CD14-positive monocyte (primary cell): ENCODE measurements around the gene PIEZO1. TPM values are rescaled to one million over a fixed set of nuclear protein-coding genes. Genes with fewer than 3 reads are reported as not detected.

ENCODE experiments used
- DNase-seq, 3 donors: peaks; one replicate each; pipeline ENCODE4 v3.0.0-alpha.2; 2011 to 2022
- H2AFZ ChIP-seq: 2 replicates; pipeline ENCODE4 v1.6.0; 2012; ENCODE audit warnings: mild to moderate bottlenecking, low read depth, low read length, inconsistent platforms; ENCODE audit not compliant: insufficient read depth, poor library complexity, severe bottlenecking
- H3K27ac ChIP-seq, 2 donors: 1 replicate in 1 of 2; 2 replicates in 1 of 2; pipeline ENCODE4 v1.5.1; 2012 to 2013; ENCODE audit warnings: low read length in 2 of 2, control low read depth in 1 of 2, inconsistent platforms in 1 of 2, low read depth in 1 of 2, mild to moderate bottlenecking in 1 of 2
- H3K27me3 ChIP-seq, 2 donors: one replicate each; pipeline versions ENCODE4 v1.6.0 to v1.6.1; 2011 to 2013; ENCODE audit warnings: low read length in 2 of 2; ENCODE audit not compliant: control insufficient read depth in 2 of 2, insufficient read depth in 2 of 2
- H3K36me3 ChIP-seq, 2 donors: replicated peaks in 1 of 2; 1 replicate in 1 of 2; 2 replicates in 1 of 2; pipeline versions ENCODE4 v1.5.1 to v1.6.1; 2012 to 2013; ENCODE audit warnings: low read length in 2 of 2, control low read depth in 1 of 2, inconsistent platforms in 1 of 2, mild to moderate bottlenecking in 1 of 2; ENCODE audit not compliant: insufficient read depth in 2 of 2, control insufficient read depth in 1 of 2
- H3K4me1 ChIP-seq, 2 donors: 1 replicate in 1 of 2; 2 replicates in 1 of 2; pipeline versions ENCODE4 v1.5.1 to v1.6.1; 2012 to 2013; ENCODE audit warnings: low read length in 2 of 2, control low read depth in 1 of 2, inconsistent platforms in 1 of 2, mild to moderate bottlenecking in 1 of 2, moderate library complexity in 1 of 2; ENCODE audit not compliant: insufficient read depth in 2 of 2, control insufficient read depth in 1 of 2
- H3K4me2 ChIP-seq: replicated peaks from 2 replicates; pipeline ENCODE3; 2012; ENCODE audit warnings: low read length, moderate library complexity, mild to moderate bottlenecking; ENCODE audit not compliant: poor library complexity, severe bottlenecking; ENCODE audit errors: extremely low read depth
- H3K4me3 ChIP-seq, 3 experiments: fragments of 200-600 bp in 1 of 3; sonication (generic) in 1 of 3; replicated peaks in 1 of 3; 1 replicate in 2 of 3; 2 replicates in 1 of 3; pipeline ENCODE4 v1.5.1; 2011 to 2013; ENCODE audit warnings: low read length in 3 of 3, mild to moderate bottlenecking in 3 of 3, control low read depth in 2 of 3, low read depth in 2 of 3, inconsistent platforms in 1 of 3, moderate library complexity in 1 of 3
- H3K79me2 ChIP-seq: 2 replicates; pipeline ENCODE4 v1.6.0; 2012; ENCODE audit warnings: mild to moderate bottlenecking, control low read depth, inconsistent platforms, low read length, moderate library complexity; ENCODE audit not compliant: insufficient read depth
- H3K9ac ChIP-seq: 2 replicates; pipeline ENCODE4 v1.6.0; 2017; ENCODE audit warnings: low read length, mild to moderate bottlenecking; ENCODE audit not compliant: insufficient read depth, poor library complexity, severe bottlenecking
- H3K9me3 ChIP-seq, 2 donors: replicated peaks in 1 of 2; 1 replicate in 1 of 2; 2 replicates in 1 of 2; pipeline versions ENCODE4 v1.5.1 to v1.6.1; 2012 to 2013; ENCODE audit warnings: low read length in 2 of 2, control low read depth in 1 of 2; ENCODE audit not compliant: control insufficient read depth in 1 of 2, insufficient read depth in 1 of 2
- H4K20me1 ChIP-seq: 2 replicates; pipeline ENCODE4 v1.6.0; 2012; ENCODE audit warnings: mild to moderate bottlenecking, low read length, control low read depth, moderate library complexity; ENCODE audit not compliant: insufficient read depth
- H3K27ac Mint-ChIP-seq, 7 donors: one replicate each; pipeline ENCODE4 v1.8.0; 2020; ENCODE audit warnings: mild to moderate bottlenecking in 7 of 7, mixed read lengths in 7 of 7, moderate library complexity in 6 of 7, inconsistent platforms in 2 of 7
- H3K27me3 Mint-ChIP-seq, 3 donors: one replicate each; pipeline ENCODE4 v1.8.0; 2021 to 2022; ENCODE audit warnings: low read depth in 3 of 3, mild to moderate bottlenecking in 3 of 3, mixed read lengths in 3 of 3, moderate library complexity in 3 of 3, inconsistent platforms in 1 of 3
- H3K36me3 Mint-ChIP-seq, 2 donors: one replicate each; pipeline ENCODE4 v1.8.0; 2020; ENCODE audit warnings: mixed read lengths in 2 of 2, inconsistent platforms in 1 of 2, mild to moderate bottlenecking in 1 of 2
- H3K4me1 Mint-ChIP-seq: one replicate; pipeline ENCODE4 v1.8.0; 2020; ENCODE audit warnings: mild to moderate bottlenecking, mixed read lengths
- H3K4me3 Mint-ChIP-seq, 2 donors: one replicate each; pipeline ENCODE4 v1.8.0; 2020; ENCODE audit warnings: mild to moderate bottlenecking in 2 of 2, mixed read lengths in 2 of 2, moderate library complexity in 1 of 2
- H3K9me3 Mint-ChIP-seq, 7 donors: one replicate each; pipeline ENCODE4 v1.8.0; 2020 to 2022; ENCODE audit warnings: mixed read lengths in 7 of 7, mild to moderate bottlenecking in 6 of 7, moderate library complexity in 6 of 7, inconsistent platforms in 2 of 7
- CTCF ChIP-seq: fragments of 200-600 bp; IDR thresholded peaks from one replicate; pipeline ENCODE4 v1.8.0; 2022; ENCODE audit warnings: antibody characterized with exemption, mild to moderate bottlenecking
- WGBS: methylation state at CpG from one replicate; pipeline ENCODE4 v1.1.5; 2013; ENCODE audit warnings: missing lambda C conversion rate; ENCODE audit not compliant: insufficient coverage; 5-methylcytosine and 5-hydroxymethylcytosine counted together
- intact Hi-C, 2 donors: fragments of 100-400 bp; cut with micrococcal nuclease; formaldehyde crosslinking; loops; one replicate each; pipeline versions ENCODE4 v1.15.0 to v1.15.1; 2023
- polyA plus RNA-seq, 3 donors: library from polyadenylated mRNA; depleted of rRNA in 1 of 3; unstranded in 2 of 3; stranded (reverse) in 1 of 3; fragments of 300-500 nt in 2 of 3; fragments of >200 nt in 1 of 3; fragmentation: Illumina TruSeq in 2 of 3; gene quantifications; 1 replicate in 2 of 3; 2 replicates in 1 of 3; pipeline ENCODE4 v1.2.3, GENCODE V29; 2012 to 2021

PIEZO1 gene
- polyA plus RNA-seq, 3 donors = 10.2 to 405 (median 15.0) TPM

- WGBS = 95% methylated on average over 10 of the region's 10 CpGs
- Histone ChIP-seq H4K20me1 (peaks cover 100% of the 10 kb centered on the region), H3K9ac (no peak overlapping the region), H3K4me3 (no peak overlapping the region), H3K27ac (peak overlapping the region in 1 of 2 donors; percentile 38), H3K4me2 (no peak overlapping the region), H3K36me3 (peaks cover 20 to 46% of the 10 kb centered on the region in 2 donors), H3K4me1 (peaks cover 0 to 21% of the 10 kb centered on the region in 2 donors), H3K79me2 (peaks cover 100% of the 10 kb centered on the region), H3K27me3 (no peaks in the 10 kb centered on the region), H3K9me3 (no peaks in the 10 kb centered on the region), H2AFZ (no peak overlapping the region)
- TF ChIP-seq CTCF = no peak
- intact Hi-C loops = no loop called here
- Mint-ChIP-seq H3K27me3 (peaks cover 0 to 1% (median 0%) of the 10 kb centered on the region in 3 donors), H3K27ac (no peak overlapping the region), H3K4me1 (peaks cover 34% of the 10 kb centered on the region), H3K4me3 (no peak overlapping the region), H3K9me3 (peaks cover 0 to 1% (median 0%) of the 10 kb centered on the region in 7 donors), H3K36me3 (peaks cover 20 to 39% of the 10 kb centered on the region in 2 donors)
- no peak for DNase-seq
Measured at GRCh38 chr16:88762941-88763340, 22.1 kb downstream of the PIEZO1 start.

- no peak overlapping the region for H3K4me3 ChIP-seq
- H2AFZ ChIP-seq = no peak overlapping the region
- H3K9ac ChIP-seq = no peak overlapping the region
- peaks cover 100% of the 10 kb centered on the region for H4K20me1 ChIP-seq
- Mint-ChIP-seq H3K4me1 (peaks cover 31% of the 10 kb centered on the region), H3K27me3 (peaks cover 0 to 1% (median 0%) of the 10 kb centered on the region in 3 donors), H3K36me3 (peaks cover 20 to 38% of the 10 kb centered on the region in 2 donors), H3K27ac (peak overlapping the region in 1 of 7 donors; percentile 32), H3K9me3 (peaks cover 0 to 1% (median 0%) of the 10 kb centered on the region in 7 donors), H3K4me3 (no peak overlapping the region)
- H3K4me1 ChIP-seq = peaks cover 0 to 17% of the 10 kb centered on the region in 2 donors
- no peaks in the 10 kb centered on the region for H3K9me3 ChIP-seq
- peak overlapping the region in 1 of 2 donors; percentile 38 for H3K27ac ChIP-seq
- H3K4me2 ChIP-seq = no peak overlapping the region
- H3K79me2 ChIP-seq = peaks cover 100% of the 10 kb centered on the region
- intact Hi-C loops = no loop called here
- peaks cover 23 to 46% of the 10 kb centered on the region in 2 donors for H3K36me3 ChIP-seq
- WGBS = 87% methylated on average over 16 of the region's 16 CpGs
- no peak for TF ChIP-seq CTCF
- no peaks in the 10 kb centered on the region for H3K27me3 ChIP-seq
- DNase-seq = no peak
Measured at GRCh38 chr16:88762258-88762870, 22.7 kb downstream of the PIEZO1 start.
